Liver (tissue), 9 donors: ENCODE results near the gene KIF5A. TPM values are rescaled to one million over a fixed set of nuclear protein-coding genes. Genes with fewer than 3 reads are reported as not detected.
A peak's percentile ranks its signal among the peaks of the same experiment; 100 is the strongest.

Experiments
- DNase-seq: peaks from one replicate; pipeline ENCODE4 v3.0.0-alpha.2; 2017; ENCODE audit warnings: low spot score
- H3K27ac ChIP-seq, 2 donors: one replicate each; pipeline ENCODE4 v1.7.0; 2013; ENCODE audit warnings: inconsistent platforms in 2 of 2, low read length in 2 of 2, control low read depth in 1 of 2, low read depth in 1 of 2, mild to moderate bottlenecking in 1 of 2
- H3K27me3 ChIP-seq, 4 donors: one replicate each; pipeline versions ENCODE4 v1.6.1 to v1.7.0; 2013; ENCODE audit warnings: low read length in 3 of 4, inconsistent platforms in 1 of 4, mild to moderate bottlenecking in 1 of 4, moderate library complexity in 1 of 4; ENCODE audit not compliant: control insufficient read depth in 4 of 4, insufficient read depth in 4 of 4
- H3K36me3 ChIP-seq, 4 donors: one replicate each; pipeline versions ENCODE4 v1.6.1 to v1.7.0; 2013; ENCODE audit warnings: low read length in 3 of 4, mild to moderate bottlenecking in 3 of 4, low read depth in 1 of 4, moderate library complexity in 1 of 4; ENCODE audit not compliant: control insufficient read depth in 4 of 4, insufficient read depth in 3 of 4
- H3K4me1 ChIP-seq, 4 donors: one replicate each; pipeline versions ENCODE4 v1.6.1 to v1.7.0; 2013; ENCODE audit warnings: low read length in 3 of 4, mild to moderate bottlenecking in 3 of 4, moderate library complexity in 1 of 4; ENCODE audit not compliant: control insufficient read depth in 4 of 4, insufficient read depth in 4 of 4
- H3K4me3 ChIP-seq, 3 donors: one replicate each; pipeline versions ENCODE4 v1.6.1 to v1.7.0; 2013; ENCODE audit warnings: low read length in 3 of 3, control low read depth in 1 of 3, low read depth in 1 of 3, mild to moderate bottlenecking in 1 of 3
- H3K9ac ChIP-seq, 2 donors: one replicate each; pipeline ENCODE4 v1.7.0; 2013; ENCODE audit warnings: low read length in 2 of 2, mild to moderate bottlenecking in 2 of 2, moderate library complexity in 2 of 2, control low read depth in 1 of 2, low read depth in 1 of 2
- H3K9me3 ChIP-seq, 4 donors: one replicate each; pipeline versions ENCODE4 v1.6.1 to v1.7.0; 2013; ENCODE audit warnings: low read length in 3 of 4; ENCODE audit not compliant: control insufficient read depth in 4 of 4
- CTCF ChIP-seq: fragments of 150-350 bp; IDR thresholded peaks from 2 replicates; pipeline ENCODE4 v1.5.1; 2017; ENCODE audit warnings: improper control_type of control experiment, low read depth, low read length; ENCODE audit not compliant: missing input control
- FOXA2 ChIP-seq: IDR thresholded peaks from 2 replicates; pipeline ENCODE4 v1.6.1; 2016; ENCODE audit warnings: antibody characterized with exemption
- GABPA ChIP-seq, 2 donors: IDR thresholded peaks in 1 of 2; conservative IDR thresholded peaks in 1 of 2; 2 replicates each; pipeline ENCODE4 v1.6.1; 2016; ENCODE audit warnings: antibody characterized with exemption in 2 of 2, mild to moderate bottlenecking in 1 of 2, moderate library complexity in 1 of 2
- HNF4G ChIP-seq: IDR thresholded peaks from 2 replicates; pipeline ENCODE4 v1.6.1; 2016; ENCODE audit warnings: antibody characterized with exemption
- JUND ChIP-seq, 2 donors: IDR thresholded peaks; 2 replicates each; pipeline ENCODE4 v1.6.1; 2016; ENCODE audit warnings: antibody characterized with exemption in 2 of 2
- MAX ChIP-seq: IDR thresholded peaks from 2 replicates; pipeline ENCODE4 v1.6.1; 2016; ENCODE audit warnings: antibody characterized with exemption
- NR2F2 ChIP-seq: IDR thresholded peaks from 2 replicates; pipeline ENCODE4 v1.6.1; 2016; ENCODE audit warnings: antibody characterized with exemption
- RAD21 ChIP-seq, 2 donors: IDR thresholded peaks; 2 replicates each; pipeline ENCODE4 v1.6.1; 2016; ENCODE audit warnings: antibody characterized with exemption in 2 of 2, mild to moderate bottlenecking in 2 of 2
- REST ChIP-seq: IDR thresholded peaks from 2 replicates; pipeline ENCODE4 v1.6.1; 2016; ENCODE audit warnings: antibody characterized with exemption, mild to moderate bottlenecking
- SP1 ChIP-seq: IDR thresholded peaks from 2 replicates; pipeline ENCODE4 v1.6.1; 2018; ENCODE audit warnings: antibody characterized with exemption, mild to moderate bottlenecking
- TAF1 ChIP-seq: conservative IDR thresholded peaks from 2 replicates; pipeline ENCODE4 v1.6.1; 2016; ENCODE audit warnings: antibody characterized with exemption, mild to moderate bottlenecking
- YY1 ChIP-seq: IDR thresholded peaks from 2 replicates; pipeline ENCODE4 v1.6.1; 2016; ENCODE audit warnings: antibody characterized with exemption, mild to moderate bottlenecking
- ZBTB33 ChIP-seq: IDR thresholded peaks from 2 replicates; pipeline ENCODE4 v1.6.1; 2016; ENCODE audit warnings: antibody characterized with exemption
- WGBS: extraction: QIAGEN DNeasy Blood & Tissue Kit; methylation state at CpG from one replicate; pipeline ENCODE4 v1.1.7; 2013; 5-methylcytosine and 5-hydroxymethylcytosine counted together
- polyA plus RNA-seq, 2 donors: library from polyadenylated mRNA; stranded (reverse) in 1 of 2; unstranded in 1 of 2; fragments of 200-250 nt in 1 of 2; fragments of >200 nt in 1 of 2; fragmentation: Nextera tagmentation in 1 of 2; extraction: Ambion mirVana in 1 of 2; gene quantifications; one replicate each; pipeline versions ENCODE4 v1.2.1 to v1.2.3, GENCODE V29; 2013 to 2015
- total RNA-seq, 2 donors: library from RNA; depleted of rRNA; stranded (reverse); fragments of >200 nt; gene quantifications; one replicate each; pipeline ENCODE4 v1.2.3, GENCODE V29; 2014
- donor health status: healthy.
- donor health status: healthy.
- donor health status: healthy.
- donor health status: healthy.
- donor health status: healthy.

Gene KIF5A
- total and polyA plus RNA-seq, 4 donors = 0.01 to 0.42 TPM; not detected in 2

- peaks cover 0 to 12% (median 2%) of the 10 kb centered on the region in 4 donors for H3K27me3 ChIP-seq
- no peak overlapping the region for H3K9ac ChIP-seq
- TF ChIP-seq GABPA (IDR thresholded peaks at IDR 0.05 in 1 of 2, conservative IDR thresholded peaks at IDR 0.05 in 1 of 2) = peak in 1 of 2 donors; percentile 20
- peak; percentile 53 for TF ChIP-seq YY1
- TF ChIP-seq FOXA2 = no peak
- TF ChIP-seq JUND (IDR thresholded peaks at IDR 0.05) = peak; percentile 9 to 86
- H3K4me3 ChIP-seq = peak overlapping the region in 2 of 3 donors; percentile 85 to 86
- no peaks in the 10 kb centered on the region for H3K9me3 ChIP-seq
- WGBS = 20% methylated on average over 9 of the region's 9 CpGs
- DNase-seq = no peak
- H3K27ac ChIP-seq = no peak overlapping the region
- no peaks in the 10 kb centered on the region for H3K36me3 ChIP-seq
- H3K4me1 ChIP-seq = peaks cover 6 to 15% (median 10%) of the 10 kb centered on the region in 4 donors
Measured at GRCh38 chr12:57547288-57548012, 2.4 kb upstream of the KIF5A start.

- Histone ChIP-seq H3K27ac (no peak overlapping the region), H3K4me1 (peaks cover 6 to 15% (median 10%) of the 10 kb centered on the region in 4 donors), H3K9ac (no peak overlapping the region), H3K36me3 (no peaks in the 10 kb centered on the region), H3K4me3 (no peak overlapping the region), H3K27me3 (peaks cover 0 to 12% (median 2%) of the 10 kb centered on the region in 4 donors), H3K9me3 (no peaks in the 10 kb centered on the region)
- WGBS = 95% methylated on average over 2 of the region's 2 CpGs
- no peak for DNase-seq
- no peak for TF ChIP-seq NR2F2
- no peak for TF ChIP-seq TAF1
- TF ChIP-seq CTCF = no peak
- no peak for TF ChIP-seq ZBTB33
- no peak for TF ChIP-seq SP1
- no peak for TF ChIP-seq MAX
- no peak for TF ChIP-seq HNF4G
- no peak for TF ChIP-seq REST
- no peak for TF ChIP-seq RAD21 (IDR thresholded peaks at IDR 0.05)
Measured at GRCh38 chr12:57548013-57548315, 1.9 kb upstream of the KIF5A start.
